ENCODE data around the gene ERC1.
A peak's percentile ranks its signal among the peaks of the same experiment; 100 is the strongest.
"Not testable (repeated sequence)": the region's sequence is repeated elsewhere in the genome, so short reads cannot be mapped to it uniquely, and the experiment has no call there.

ERC1 gene

GRCh38 chr12:1022032-1022970 lies 31.3 kb downstream of the ERC1 start:
- DNase-seq (ENCODE audit: low read depth in 2 of 2) = no peak

GRCh38 chr12:1030779-1031178 lies 39.8 kb downstream of the ERC1 start:
- no peak for DNase-seq (ENCODE audit: low read depth in 2 of 2)

GRCh38 chr12:1034243-1034642 lies 43.2 kb downstream of the ERC1 start:
- DNase-seq (ENCODE audit: low read depth in 2 of 2) = no peak

GRCh38 chr12:1034751-1035457 lies 43.9 kb downstream of the ERC1 start:
- no peak for DNase-seq (ENCODE audit: low read depth in 2 of 2)

GRCh38 chr12:1041478-1041877 lies 50.5 kb downstream of the ERC1 start:
- DNase-seq (ENCODE audit: low read depth in 2 of 2) = no peak

GRCh38 chr12:1044199-1044598 lies 53.2 kb downstream of the ERC1 start:
- DNase-seq (ENCODE audit: low read depth in 2 of 2) = no peak

GRCh38 chr12:1044696-1045095 lies 53.7 kb downstream of the ERC1 start:
- DNase-seq (ENCODE audit: low read depth in 2 of 2) = peak; percentile 49 to 51

GRCh38 chr12:1046727-1047126 lies 55.7 kb downstream of the ERC1 start:
- DNase-seq (ENCODE audit: low read depth in 2 of 2) = no peak

GRCh38 chr12:1047898-1048660 lies 57.1 kb downstream of the ERC1 start:
- DNase-seq (ENCODE audit: low read depth in 2 of 2) = no peak

GRCh38 chr12:1050059-1050707 lies 59.2 kb downstream of the ERC1 start:
- DNase-seq (ENCODE audit: low read depth in 2 of 2) = no peak

GRCh38 chr12:1051672-1052071 lies 60.6 kb downstream of the ERC1 start:
- DNase-seq (ENCODE audit: low read depth in 2 of 2) = not testable (repeated sequence)

GRCh38 chr12:1053690-1054089 lies 62.7 kb downstream of the ERC1 start:
- no peak for DNase-seq (ENCODE audit: low read depth in 2 of 2)

GRCh38 chr12:1054117-1054870 lies 63.3 kb downstream of the ERC1 start:
- no peak for DNase-seq (ENCODE audit: low read depth in 2 of 2)

GRCh38 chr12:1056390-1056789 lies 65.4 kb downstream of the ERC1 start:
- DNase-seq (ENCODE audit: low read depth in 2 of 2) = no peak

GRCh38 chr12:1058423-1058822 lies 67.4 kb downstream of the ERC1 start:
- DNase-seq (ENCODE audit: low read depth in 2 of 2) = no peak

- DNase-seq (ENCODE audit: low read depth in 2 of 2) = no peak
These were observed 68.1 kb downstream of the ERC1 start for GRCh38 chr12:1059162-1059561.

- DNase-seq (ENCODE audit: low read depth in 2 of 2) = no peak
These were observed 72.8 kb downstream of the ERC1 start for GRCh38 chr12:1063852-1064251.

GRCh38 chr12:1064317-1064716 lies 73.3 kb downstream of the ERC1 start:
- no peak for DNase-seq (ENCODE audit: low read depth in 2 of 2)

GRCh38 chr12:1065629-1066028 lies 74.6 kb downstream of the ERC1 start:
- no peak for DNase-seq (ENCODE audit: low read depth in 2 of 2)

GRCh38 chr12:1069846-1070245 lies 78.8 kb downstream of the ERC1 start:
- DNase-seq (ENCODE audit: low read depth in 2 of 2) = no peak

- DNase-seq (ENCODE audit: low read depth in 2 of 2) = no peak
These were observed 80.2 kb downstream of the ERC1 start for GRCh38 chr12:1071182-1071581.

All from fibroblast of skin of left quadriceps (primary cell).